OCI-LY3 (cell line): ENCODE data around the gene TSHR.

ENCODE experiments used
- H2AFZ ChIP-seq: fragments of 200-600, 300-600 bp; shearing (Covaris generic); 2 replicates; pipeline ENCODE4 v1.6.0; 2014; ENCODE audit warnings: antibody characterized with exemption, low read depth, low read length
- H3K27ac ChIP-seq: fragments of 200-600, 300-600 bp; sonication (generic); 2 replicates; pipeline ENCODE4 v1.5.1; 2014; ENCODE audit warnings: mild to moderate bottlenecking, low read length, moderate library complexity, mixed read lengths
- H3K27me3 ChIP-seq: fragments of 200-600, 300-600 bp; sonication (generic); 2 replicates; pipeline ENCODE4 v1.6.1; 2014; ENCODE audit warnings: low read depth, low read length, mixed read lengths
- H3K36me3 ChIP-seq: fragments of 200-600, 300-600 bp; sonication (generic); replicated peaks from 2 replicates; pipeline ENCODE3; 2014; ENCODE audit warnings: low read depth, low read length, mixed read lengths
- H3K4me1 ChIP-seq: fragments of 300-600, 200-600 bp; sonication (generic); 2 replicates; pipeline ENCODE4 v1.6.1; 2014; ENCODE audit warnings: low read length, mixed read lengths
- H3K4me2 ChIP-seq: fragments of 200-600, 300-600 bp; sonication (generic); 2 replicates; pipeline ENCODE4 v1.6.1; 2014; ENCODE audit warnings: low read length, mixed read lengths
- H3K4me3 ChIP-seq: fragments of 300-600, 200-600 bp; sonication (generic); 2 replicates; pipeline ENCODE4 v1.5.1; 2014; ENCODE audit warnings: antibody characterized with exemption, mild to moderate bottlenecking, low read length, moderate library complexity
- H3K79me2 ChIP-seq: fragments of 300-600, 200-600 bp; shearing (Covaris generic); 2 replicates; pipeline ENCODE4 v1.6.1; 2014; ENCODE audit warnings: mild to moderate bottlenecking, low read length, mixed read lengths
- H3K9ac ChIP-seq: fragments of 300-600, 200-600 bp; shearing (Covaris generic); 2 replicates; pipeline ENCODE4 v1.6.0; 2014; ENCODE audit warnings: mild to moderate bottlenecking, low read length, moderate library complexity
- H3K9me3 ChIP-seq: fragments of 200-600, 300-600 bp; shearing (Covaris generic); 2 replicates; pipeline ENCODE4 v1.6.1; 2014; ENCODE audit warnings: low read length, mixed read lengths; ENCODE audit not compliant: insufficient read depth
- H4K20me1 ChIP-seq: fragments of 200-600, 300-600 bp; sonication (generic); 2 replicates; pipeline ENCODE4 v1.6.1; 2016; ENCODE audit warnings: low read length, mixed read lengths; ENCODE audit not compliant: insufficient read depth
- CTCF ChIP-seq: fragments of 200-600, 300-600 bp; sonication (generic); IDR thresholded peaks from 2 replicates; pipeline ENCODE4 v1.5.1; 2014; ENCODE audit warnings: antibody characterized with exemption, low read length, low read depth
- EZH2phosphoT487 ChIP-seq: fragments of 200-600 bp; shearing (Covaris generic); IDR thresholded peaks from 2 replicates; pipeline ENCODE4 v1.6.1; 2018; ENCODE audit warnings: antibody characterized with exemption, mixed run types, low read depth

The TSHR gene

GRCh38 chr14:80981673-80982072 is 26.3 kb downstream of the TSHR start:
- no peak overlapping the region for H3K4me2 ChIP-seq
- H3K9me3 ChIP-seq: no peaks in the 10 kb centered on the region
- no peak overlapping the region for H3K9ac ChIP-seq
- H3K27me3 ChIP-seq: no peaks in the 10 kb centered on the region
- H3K27ac ChIP-seq: no peak overlapping the region
- H3K4me3 ChIP-seq: no peak overlapping the region
- TF ChIP-seq EZH2phosphoT487 (no peak), CTCF (no peak)
- H3K36me3 ChIP-seq: no peaks in the 10 kb centered on the region
- peaks cover 9% of the 10 kb centered on the region for H3K4me1 ChIP-seq
- no peaks in the 10 kb centered on the region for H3K79me2 ChIP-seq
- H4K20me1 ChIP-seq: no peaks in the 10 kb centered on the region
- H2AFZ ChIP-seq: no peak overlapping the region

- peaks cover 11% of the 10 kb centered on the region for H3K4me1 ChIP-seq
- H2AFZ ChIP-seq: no peak overlapping the region
- no peak overlapping the region for H3K4me3 ChIP-seq
- no peak overlapping the region for H3K4me2 ChIP-seq
- no peak for TF ChIP-seq CTCF
- no peak for TF ChIP-seq EZH2phosphoT487
- H3K79me2 ChIP-seq: no peaks in the 10 kb centered on the region
- no peaks in the 10 kb centered on the region for H4K20me1 ChIP-seq
- no peaks in the 10 kb centered on the region for H3K27me3 ChIP-seq
- H3K27ac ChIP-seq: no peak overlapping the region
- H3K9me3 ChIP-seq: no peaks in the 10 kb centered on the region
- no peak overlapping the region for H3K9ac ChIP-seq
- no peaks in the 10 kb centered on the region for H3K36me3 ChIP-seq
These were observed 27.3 kb downstream of the TSHR start for GRCh38 chr14:80982711-80983110.

- H3K9ac ChIP-seq: no peak overlapping the region
- no peak overlapping the region for H3K4me3 ChIP-seq
- H3K9me3 ChIP-seq: no peaks in the 10 kb centered on the region
- H3K4me1 ChIP-seq: peaks cover 32% of the 10 kb centered on the region
- H3K79me2 ChIP-seq: no peaks in the 10 kb centered on the region
- peak; percentile 89 for TF ChIP-seq CTCF
- TF ChIP-seq EZH2phosphoT487: no peak
- H2AFZ ChIP-seq: no peak overlapping the region
- H3K4me2 ChIP-seq: no peak overlapping the region
- no peaks in the 10 kb centered on the region for H3K36me3 ChIP-seq
- H3K27me3 ChIP-seq: peaks cover 5% of the 10 kb centered on the region; the same call in 1 of the 2 replicates
- no peaks in the 10 kb centered on the region for H4K20me1 ChIP-seq
- no peak overlapping the region for H3K27ac ChIP-seq
These were observed 32.0 kb downstream of the TSHR start for GRCh38 chr14:80987235-80988032.

- no peak overlapping the region for H3K4me3 ChIP-seq
- H3K9me3 ChIP-seq: no peaks in the 10 kb centered on the region
- H3K4me1 ChIP-seq: peaks cover 32% of the 10 kb centered on the region
- peak overlapping the region; percentile 56; the same call in 1 of the 2 replicates for H3K4me2 ChIP-seq
- TF ChIP-seq EZH2phosphoT487 (no peak), CTCF (no peak)
- no peak overlapping the region for H3K27ac ChIP-seq
- H2AFZ ChIP-seq: no peak overlapping the region
- no peaks in the 10 kb centered on the region for H4K20me1 ChIP-seq
- no peak overlapping the region for H3K9ac ChIP-seq
- no peaks in the 10 kb centered on the region for H3K79me2 ChIP-seq
- H3K36me3 ChIP-seq: no peaks in the 10 kb centered on the region
- peaks cover 5% of the 10 kb centered on the region; the same call in 1 of the 2 replicates for H3K27me3 ChIP-seq
These were observed 32.8 kb downstream of the TSHR start for GRCh38 chr14:80988192-80988591.
